WTC11 (cell line): ENCODE results near the gene PPP1R1A. TPM values are rescaled to one million over a fixed set of nuclear protein-coding genes. Genes with fewer than 3 reads are reported as not detected.

ENCODE experiments used
- ATAC-seq: fragments of 200-7000 bp; cut with Tn5 transposase; 2 replicates; pipeline ENCODE4 v1.10.0; 2021; ENCODE audit warnings: mild to moderate bottlenecking, moderate library complexity
- CTCF ChIA-PET: fragments of 300-600 bp; sonication (Branson Sonifier 250); formaldehyde crosslinking; loops from one replicate; lab custom pipeline; 2021; ENCODE audit warnings: antibody characterized with exemption; lab: Charles Lee
- POLR2A ChIA-PET: fragments of 350-600 bp; sonication (Branson Sonifier 250); formaldehyde crosslinking; loops from one replicate; lab custom pipeline; 2021; ENCODE audit warnings: antibody characterized with exemption; lab: Charles Lee
- DNase-seq: peaks from one replicate; pipeline ENCODE4 v3.0.0; 2021; ENCODE audit warnings: low spot score
- H3K27ac Mint-ChIP-seq: 2 replicates; pipeline ENCODE4 v1.8.0; 2021; ENCODE audit warnings: mixed read lengths
- H3K27me3 Mint-ChIP-seq: 2 replicates; pipeline ENCODE4 v1.8.0; 2021; ENCODE audit warnings: low read depth, mild to moderate bottlenecking, moderate library complexity, mixed read lengths
- H3K36me3 Mint-ChIP-seq: 2 replicates; pipeline ENCODE4 v1.8.0; 2021; ENCODE audit warnings: mixed read lengths
- H3K4me1 Mint-ChIP-seq: 2 replicates; pipeline ENCODE4 v1.8.0; 2022; ENCODE audit warnings: mixed read lengths
- H3K4me3 Mint-ChIP-seq: 2 replicates; pipeline ENCODE4 v1.8.0; 2021; ENCODE audit warnings: mild to moderate bottlenecking, moderate library complexity, mixed read lengths
- H3K9me3 Mint-ChIP-seq: 2 replicates; pipeline ENCODE4 v1.8.0; 2021; ENCODE audit warnings: mixed read lengths
- CREM ChIP-seq: sonication (generic); formaldehyde crosslinking; IDR thresholded peaks from 2 replicates; pipeline ENCODE4 v1.8.1; 2022; ENCODE audit warnings: mild to moderate bottlenecking, missing genetic modification reagents, moderate library complexity
- E2F1 ChIP-seq: sonication (generic); formaldehyde crosslinking; IDR thresholded peaks from 2 replicates; pipeline ENCODE4 v1.8.0; 2022; ENCODE audit warnings: mild to moderate bottlenecking, missing genetic modification reagents
- EMX1 ChIP-seq: fragments of 250-450 bp; sonication (Bioruptor Pico); IDR thresholded peaks from 2 replicates; pipeline ENCODE4 v1.8.0; 2021; ENCODE audit warnings: mild to moderate bottlenecking
- ERG ChIP-seq: fragments of 250-450 bp; sonication (Bioruptor Pico); IDR thresholded peaks from 2 replicates; pipeline ENCODE4 v1.8.0; 2021; ENCODE audit warnings: mild to moderate bottlenecking
- ESRRA ChIP-seq: sonication (generic); formaldehyde crosslinking; IDR thresholded peaks from 2 replicates; pipeline ENCODE4 v1.8.1; 2022; ENCODE audit warnings: mild to moderate bottlenecking, missing genetic modification reagents, borderline replicate concordance
- FOXJ3 ChIP-seq: sonication (generic); formaldehyde crosslinking; IDR thresholded peaks from 2 replicates; pipeline ENCODE4 v1.9.0; 2021; ENCODE audit warnings: missing genetic modification reagents, mild to moderate bottlenecking, borderline replicate concordance
- FOXK1 ChIP-seq: sonication (generic); formaldehyde crosslinking; IDR thresholded peaks from 2 replicates; pipeline ENCODE4 v1.8.0; 2022; ENCODE audit warnings: mild to moderate bottlenecking, moderate library complexity, missing genetic modification reagents
- FOXP1 ChIP-seq: sonication (generic); formaldehyde crosslinking; IDR thresholded peaks from 2 replicates; pipeline ENCODE4 v1.8.0; 2022; ENCODE audit warnings: missing genetic modification reagents, mild to moderate bottlenecking, moderate library complexity, borderline replicate concordance
- GABPB1 ChIP-seq: sonication (generic); formaldehyde crosslinking; IDR thresholded peaks from 2 replicates; pipeline ENCODE4 v1.8.1; 2023; ENCODE audit warnings: mild to moderate bottlenecking, missing genetic modification reagents
- HMGA2 ChIP-seq: fragments of 250-450 bp; sonication (Bioruptor Pico); IDR thresholded peaks from 2 replicates; pipeline ENCODE4 v1.4.0; 2021; ENCODE audit warnings: mild to moderate bottlenecking, moderate library complexity
- MXD4 ChIP-seq: fragments of 250-450 bp; sonication (Bioruptor Pico); IDR thresholded peaks from 2 replicates; pipeline ENCODE4 v1.8.0; 2021; ENCODE audit warnings: mild to moderate bottlenecking, moderate library complexity, borderline replicate concordance
- MYBL2 ChIP-seq: sonication (generic); formaldehyde crosslinking; IDR thresholded peaks from 2 replicates; pipeline ENCODE4 v1.8.1; 2023; ENCODE audit warnings: mild to moderate bottlenecking, moderate library complexity, missing genetic modification reagents
- NFATC4 ChIP-seq: fragments of 250-450 bp; sonication (Bioruptor Pico); IDR thresholded peaks from 2 replicates; pipeline ENCODE4 v1.9.0; 2021; ENCODE audit warnings: mild to moderate bottlenecking
- NFYB ChIP-seq: sonication (generic); formaldehyde crosslinking; conservative IDR thresholded peaks from 2 replicates; pipeline ENCODE4 v1.8.0; 2022; ENCODE audit warnings: low read depth, missing genetic modification reagents
- NR2C2 ChIP-seq: sonication (generic); formaldehyde crosslinking; IDR thresholded peaks from 2 replicates; pipeline ENCODE4 v1.8.0; 2022; ENCODE audit warnings: mild to moderate bottlenecking, missing genetic modification reagents
- STAT6 ChIP-seq: sonication (generic); formaldehyde crosslinking; conservative IDR thresholded peaks from 2 replicates; pipeline ENCODE4 v1.8.1; 2023; ENCODE audit warnings: mild to moderate bottlenecking, low read depth, missing genetic modification reagents, moderate library complexity
- USF1 ChIP-seq: sonication (generic); formaldehyde crosslinking; IDR thresholded peaks from 2 replicates; pipeline ENCODE4 v1.8.0; 2022; ENCODE audit warnings: mild to moderate bottlenecking, missing genetic modification reagents
- ZMAT4 ChIP-seq: fragments of 250-450 bp; sonication (Bioruptor Pico); IDR thresholded peaks from 2 replicates; pipeline ENCODE4 v1.9.0; 2021; ENCODE audit warnings: mild to moderate bottlenecking
- ZNF416 ChIP-seq: fragments of 250-450 bp; sonication (Bioruptor Pico); IDR thresholded peaks from 2 replicates; pipeline ENCODE4 v1.9.0; 2021; ENCODE audit warnings: mild to moderate bottlenecking, inconsistent platforms
- ZNF423 ChIP-seq: fragments of 250-450 bp; sonication (Bioruptor Pico); IDR thresholded peaks from 2 replicates; pipeline ENCODE4 v2.1.2; 2022; ENCODE audit warnings: mild to moderate bottlenecking, moderate library complexity
- ZSCAN18 ChIP-seq: fragments of 250-450 bp; sonication (Bioruptor Pico); IDR thresholded peaks from 2 replicates; pipeline ENCODE4 v2.1.2; 2022; ENCODE audit warnings: mild to moderate bottlenecking, moderate library complexity
- total RNA-seq: library from RNA; stranded (reverse); gene quantifications from 3 replicates; pipeline ENCODE4 v1.2.3, GENCODE V29; 2021

The PPP1R1A gene
- total RNA-seq, 1 experiment from 2014 or later: 13.1 TPM

- DNase-seq: no peak
- Mint-ChIP-seq H3K4me1 (peaks cover 60% of the 10 kb centered on the region), H3K27ac (no peak overlapping the region), H3K27me3 (peaks cover 53% of the 10 kb centered on the region), H3K9me3 (no peaks in the 10 kb centered on the region), H3K36me3 (no peaks in the 10 kb centered on the region)
- POLR2A ChIA-PET: no interaction called here
- TF ChIP-seq ZNF423 (no peak), USF1 (no peak), ZNF416 (CRISPR knock-in tag) (no peak), MYBL2 (no peak), FOXJ3 (no peak), EMX1 (CRISPR knock-in tag) (no peak), HMGA2 (no peak), MXD4 (CRISPR knock-in tag) (no peak), NR2C2 (no peak), E2F1 (no peak)
- TF ChIP-seq, all 79 proteins: peak for 0
- ATAC-seq: no peak
- CTCF ChIA-PET: no interaction called here
- H3K4me3 Mint-ChIP-seq: no peak overlapping the region
Observed at GRCh38 chr12:54585243-54585642, 3.2 kb downstream of the PPP1R1A start.

- Mint-ChIP-seq H3K27me3 (peaks cover 51% of the 10 kb centered on the region), H3K9me3 (no peaks in the 10 kb centered on the region), H3K27ac (no peak overlapping the region), H3K4me3 (no peak overlapping the region), H3K4me1 (peaks cover 56% of the 10 kb centered on the region), H3K36me3 (no peaks in the 10 kb centered on the region)
- POLR2A ChIA-PET: no interaction called here
- TF ChIP-seq ESRRA (CRISPR knock-in tag) (no peak), FOXP1 (no peak), ZMAT4 (no peak), ZSCAN18 (CRISPR knock-in tag) (no peak), NFATC4 (CRISPR knock-in tag) (no peak), STAT6 (CRISPR knock-in tag) (no peak), GABPB1 (CRISPR knock-in tag) (no peak), FOXK1 (CRISPR knock-in tag) (no peak), CREM (no peak), ERG (no peak), NFYB (no peak), ZNF416 (CRISPR knock-in tag) (no peak), MYBL2 (no peak)
- CTCF ChIA-PET: interaction anchor here (1.1 to 2.8 kb wide), 4 partner anchors 11 to 57 kb away, joined by 4 to 11 read pairs (median 6); no protein-coding TSS in a partner anchor
- DNase-seq (no peak), ATAC-seq (no peak)
Observed at GRCh38 chr12:54584128-54584527, 4.3 kb downstream of the PPP1R1A start.
